Measurements from ENCODE around the gene TMOD1. TPM values are rescaled to one million over a fixed set of nuclear protein-coding genes. Genes with fewer than 3 reads are reported as not detected.

TMOD1 gene
- total and polyA plus RNA-seq, 9 of the 15 experiments (the other 6 are each of a cell fraction or from before 2014, with no cell fraction given) = 7.1 to 41.2 (median 14.2) TPM

GRCh38 chr9:97506787-97507186, 5.3 kb downstream of the TMOD1 start (continued):
- TF ChIP-seq PATZ1 (CRISPR knock-in tag; IDR thresholded peaks at IDR 0.05; ENCODE audit: borderline replicate concordance) = no peak

- H3K9me3 ChIP-seq (replicated peaks; ENCODE audit: control insufficient read depth, insufficient read depth, low read depth, low read length) = no peaks in the 10 kb centered on the region
- BruUV-seq (replicated peaks) = no TSS peak
- no peak for ATAC-seq
- FAIRE-seq = peak; percentile 66
- H2AFZ ChIP-seq (ENCODE audit: low read depth, low read length) = no peak overlapping the region
- ChIA-PET POLR2A (interaction anchor here (5.3 kb wide), 1 partner anchor 10 kb away, joined by 29 read pairs; no protein-coding TSS in a partner anchor), CTCF (ENCODE audit: low intra/inter-chr PET ratio) (no interaction called here)
- DNase-seq (ENCODE audit: extremely low read depth in 1 of 4, low spot score in 3 of 4) = peak in 3 of 4 experiments; percentile 36 to 66 (median 52)
- peaks cover 7% of the 10 kb centered on the region for H3K9me1 ChIP-seq (ENCODE audit: control insufficient read depth, insufficient read depth, low read length)
- H3K4me2 ChIP-seq (ENCODE audit: insufficient read depth, low read length) = peak overlapping the region; percentile 9; the same call in 1 of the 2 replicates
- H3K36me3 ChIP-seq (ENCODE audit: control insufficient read depth, insufficient read depth, low read length) = peaks cover 40% of the 10 kb centered on the region
- H3K4me1 ChIP-seq (replicated peaks in 1 of 2; ENCODE audit: control insufficient read depth in 2 of 2, insufficient read depth in 2 of 2, low read length in 2 of 2) = peaks cover 34 to 65% of the 10 kb centered on the region in 2 experiments
- WGBS (ENCODE audit: insufficient coverage, low coverage, missing lambda C conversion rate) = 71% methylated on average over 5 of the region's 5 CpGs
- H3K27me3 ChIP-seq (ENCODE audit: control insufficient read depth in 2 of 2, insufficient read depth in 2 of 2, low read length in 2 of 2) = no peaks in the 10 kb centered on the region; a peak in 1 of 5 replicates
- peaks cover 30% of the 10 kb centered on the region for H4K20me1 ChIP-seq (replicated peaks; ENCODE audit: control insufficient read depth, insufficient read depth, low read length)
- H3K4me3 ChIP-seq = no peak overlapping the region
- H3K9ac ChIP-seq (ENCODE audit: insufficient read depth in 1 of 2, low read depth in 2 of 2, low read length in 2 of 2) = no peak overlapping the region
- intact Hi-C loops (cut with micrococcal nuclease) (no loop called here), in situ Hi-C loops (cut with MboI) (no loop called here)
- H3K27ac ChIP-seq (ENCODE audit: extremely low read depth, low read depth, low read length) = no peak overlapping the region
- peaks cover 96% of the 10 kb centered on the region for H3K79me2 ChIP-seq (ENCODE audit: control insufficient read depth, insufficient read depth, low read length)
- no peak for TF ChIP-seq ZBTB43 (CRISPR knock-in tag; IDR thresholded peaks at IDR 0.05)
- TF ChIP-seq ZNF609 (CRISPR knock-in tag; IDR thresholded peaks at IDR 0.05; ENCODE audit: borderline replicate concordance) = no peak
- no peak for TF ChIP-seq FOXA1 (IDR thresholded peaks at IDR 0.05; ENCODE audit: borderline replicate concordance)
- no peak for TF ChIP-seq RBM25 (IDR thresholded peaks at IDR 0.05; ENCODE audit: low read depth, low read length, severe bottlenecking)
- no peak for TF ChIP-seq SNAPC5 (CRISPR knock-in tag; IDR thresholded peaks at IDR 0.05)
- TF ChIP-seq ZNF311 (CRISPR knock-in tag; IDR thresholded peaks at IDR 0.05) = no peak
- TF ChIP-seq ARID3B (CRISPR knock-in tag; IDR thresholded peaks at IDR 0.05; ENCODE audit: borderline replicate concordance) = no peak
- 0 out of 2 replicates have a peak, but pooled peaks have one; percentile 46 for TF ChIP-seq EHMT2 (IDR thresholded peaks at IDR 0.05)
These were observed 6.0 kb downstream of the TMOD1 start for GRCh38 chr9:97507428-97507984.

Data from K562 (cell line).